GM18907 (cell line): ENCODE results near the gene KCNQ5.
A peak's percentile ranks its signal among the peaks of the same experiment; 100 is the strongest.

Source experiments
- ATAC-seq: cut with Tn5 transposase; IDR thresholded peaks from one replicate; pipeline ENCODE4 v1.9.1; 2021; ENCODE audit warnings: mild to moderate bottlenecking, moderate library complexity; ENCODE audit not compliant: unreplicated experiment

The KCNQ5 gene

GRCh38 chr6:72740135-72740534 is 118.3 kb downstream of the KCNQ5 start:
- ATAC-seq = peak; percentile 89

GRCh38 chr6:72741083-72741482 is 119.2 kb downstream of the KCNQ5 start:
- no peak for ATAC-seq

- no peak for ATAC-seq
Measured at GRCh38 chr6:72742001-72742673, 120.3 kb downstream of the KCNQ5 start.

- no peak for ATAC-seq
Measured at GRCh38 chr6:72746276-72746675, 124.4 kb downstream of the KCNQ5 start.

- no peak for ATAC-seq
Measured at GRCh38 chr6:72748759-72749158, 126.9 kb downstream of the KCNQ5 start.

GRCh38 chr6:72755752-72756151 is 133.9 kb downstream of the KCNQ5 start:
- no peak for ATAC-seq

- ATAC-seq = no peak
Measured at GRCh38 chr6:72757048-72757447, 135.2 kb downstream of the KCNQ5 start.

- ATAC-seq = no peak
Measured at GRCh38 chr6:72757926-72758325, 136.1 kb downstream of the KCNQ5 start.

GRCh38 chr6:72758901-72759300 is 137.0 kb downstream of the KCNQ5 start:
- ATAC-seq = no peak

- ATAC-seq = no peak
Measured at GRCh38 chr6:72760114-72760793, 138.4 kb downstream of the KCNQ5 start.

GRCh38 chr6:72761761-72762160 is 139.9 kb downstream of the KCNQ5 start:
- no peak for ATAC-seq

GRCh38 chr6:72769459-72770125 is 147.7 kb downstream of the KCNQ5 start:
- ATAC-seq = no peak

GRCh38 chr6:72770959-72771358 is 149.1 kb downstream of the KCNQ5 start:
- ATAC-seq = no peak

GRCh38 chr6:72776456-72776855 is 154.6 kb downstream of the KCNQ5 start:
- ATAC-seq = no peak

GRCh38 chr6:72781624-72782023 is 159.8 kb downstream of the KCNQ5 start:
- no peak for ATAC-seq

GRCh38 chr6:72783035-72783434 is 161.2 kb downstream of the KCNQ5 start:
- ATAC-seq = no peak

GRCh38 chr6:72783666-72784065 is 161.8 kb downstream of the KCNQ5 start:
- ATAC-seq = no peak

- no peak for ATAC-seq
Measured at GRCh38 chr6:72784071-72784470, 162.2 kb downstream of the KCNQ5 start.

GRCh38 chr6:72784581-72784980 is 162.7 kb downstream of the KCNQ5 start:
- ATAC-seq = no peak

- no peak for ATAC-seq
Measured at GRCh38 chr6:72787391-72788031, 165.6 kb downstream of the KCNQ5 start.

- ATAC-seq = no peak
Measured at GRCh38 chr6:72788188-72788587, 166.3 kb downstream of the KCNQ5 start.

- no peak for ATAC-seq
Measured at GRCh38 chr6:72789145-72789544, 167.3 kb downstream of the KCNQ5 start.
